Activated T-helper 1 cell treated with anti-CD3 and anti-CD28 coated beads, Interleukin-12 subunit alpha, Interleukin-12 subunit beta, Interleukin-2, Interleukin-4 antibody, amounts not matched to agents 30 ng/mL and 10 ng/mL and 1 ng/mL, durations not matched to agents 14 hours and 24 hours and 36 hours (primary cell): ENCODE results near the gene C2orf42. TPM values are rescaled to one million over a fixed set of nuclear protein-coding genes. Genes with fewer than 3 reads are reported as not detected.
"Not testable (repeated sequence)": the region's sequence is repeated elsewhere in the genome, so short reads cannot be mapped to it uniquely, and the experiment has no call there.

Experiments used
- DNase-seq: peaks from one replicate; pipeline ENCODE4 v3.0.0; 2021; ENCODE audit warnings: low spot score
- H3K27ac Mint-ChIP-seq: one replicate; pipeline ENCODE4 v1.8.0; 2021; ENCODE audit warnings: mild to moderate bottlenecking, mixed read lengths
- H3K27me3 Mint-ChIP-seq: one replicate; pipeline ENCODE4 v1.8.0; 2022; ENCODE audit warnings: mild to moderate bottlenecking, moderate library complexity, mixed read lengths; ENCODE audit not compliant: insufficient read depth
- H3K36me3 Mint-ChIP-seq: one replicate; pipeline ENCODE4 v1.8.0; 2021; ENCODE audit warnings: low read depth, mixed read lengths
- H3K4me1 Mint-ChIP-seq: one replicate; pipeline ENCODE4 v1.8.0; 2021; ENCODE audit warnings: low read depth, mixed read lengths
- H3K4me3 Mint-ChIP-seq: one replicate; pipeline ENCODE4 v1.8.0; 2021; ENCODE audit warnings: mild to moderate bottlenecking, moderate library complexity, mixed read lengths
- H3K9me3 Mint-ChIP-seq: one replicate; pipeline ENCODE4 v1.8.0; 2021; ENCODE audit warnings: mixed read lengths
- intact Hi-C: fragments of 100-400 bp; cut with micrococcal nuclease; formaldehyde crosslinking; loops from one replicate; pipeline ENCODE4 v1.15.1; 2024
- total RNA-seq: library from RNA; stranded (reverse); gene quantifications from 2 replicates; pipeline ENCODE4 v1.2.3, GENCODE V29; 2022

The C2orf42 gene
- total RNA-seq, 1 donor from 2014 or later, result 24.1 TPM

- H3K9me3 Mint-ChIP-seq, DNase-seq, H3K4me3 Mint-ChIP-seq, H3K27me3 Mint-ChIP-seq, H3K27ac Mint-ChIP-seq: not testable (repeated sequence)
- intact Hi-C loops, result loop anchor here (10.0 kb wide), 1 partner anchor 404 kb away; the partner anchor contains the start of gene ANXA4
- Mint-ChIP-seq H3K36me3 (peaks cover 22% of the 10 kb centered on the region), H3K4me1 (peaks cover 23% of the 10 kb centered on the region)
Measured at GRCh38 chr2:70149130-70149686, 41.6 kb downstream of the C2orf42 start.

GRCh38 chr2:70148211-70148760, 42.5 kb downstream of the C2orf42 start:
- H3K4me1 Mint-ChIP-seq, result peaks cover 26% of the 10 kb centered on the region
- intact Hi-C loops, result loop anchor here (10.0 kb wide), 1 partner anchor 403 kb away; the partner anchor contains the start of gene ANXA4
- not testable (repeated sequence) for H3K4me3 Mint-ChIP-seq, H3K9me3 Mint-ChIP-seq, DNase-seq, H3K27me3 Mint-ChIP-seq, H3K27ac Mint-ChIP-seq
- H3K36me3 Mint-ChIP-seq, result peaks cover 22% of the 10 kb centered on the region

DNA sequence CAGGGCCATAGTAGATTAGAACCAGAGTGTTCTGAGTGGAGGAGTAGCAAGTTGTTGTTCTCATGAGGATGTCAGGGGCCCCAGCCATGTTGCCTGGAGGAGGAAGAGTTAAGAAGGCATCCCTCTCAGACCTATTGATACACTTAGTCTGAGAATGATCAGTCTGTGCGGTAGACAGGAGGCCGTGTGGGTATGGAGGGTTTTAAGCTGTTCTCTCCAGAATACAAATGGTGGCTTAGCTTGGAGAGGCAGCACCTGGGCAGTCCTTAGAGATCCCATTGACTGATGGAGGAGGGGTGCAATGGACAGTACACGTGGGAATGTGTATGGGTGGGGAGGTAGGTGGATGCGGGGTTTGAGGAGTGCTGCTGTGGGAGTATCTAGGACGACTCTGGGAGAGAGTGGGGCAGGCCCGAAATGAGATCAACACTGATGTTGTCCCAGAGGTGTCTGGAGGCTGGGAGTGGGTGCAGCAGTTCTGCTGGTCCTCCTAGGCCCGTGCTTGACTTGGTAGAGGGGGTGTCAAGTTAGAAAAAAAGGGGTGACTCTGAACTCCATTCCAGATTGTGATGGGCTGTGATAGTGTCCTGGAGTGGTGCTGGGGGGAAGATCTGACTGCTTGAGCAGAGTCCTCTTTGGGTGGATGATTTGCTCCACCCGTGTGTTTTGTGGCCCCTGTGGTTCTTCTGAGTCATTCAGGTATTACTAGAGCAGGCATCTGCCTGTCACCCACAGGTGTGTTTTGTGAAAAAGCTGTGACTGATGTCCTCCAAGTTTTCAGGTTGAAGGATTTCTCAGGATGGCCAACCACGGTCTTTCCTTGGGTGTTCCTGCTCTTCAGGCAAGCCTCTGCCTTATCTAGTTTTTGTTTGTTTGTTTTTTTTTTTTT, 44.7 kb downstream of the C2orf42 start:
- intact Hi-C loops, result loop anchor here (10.0 kb wide), 1 partner anchor 401 kb away; the partner anchor contains the start of gene ANXA4
- DNase-seq, result peak; percentile 51
- Mint-ChIP-seq H3K4me1 (peaks cover 40% of the 10 kb centered on the region), H3K27ac (peak overlapping the region; percentile 20), H3K27me3 (no peaks in the 10 kb centered on the region), H3K9me3 (no peaks in the 10 kb centered on the region), H3K4me3 (peak overlapping the region; percentile 27), H3K36me3 (peaks cover 16% of the 10 kb centered on the region)

DNA sequence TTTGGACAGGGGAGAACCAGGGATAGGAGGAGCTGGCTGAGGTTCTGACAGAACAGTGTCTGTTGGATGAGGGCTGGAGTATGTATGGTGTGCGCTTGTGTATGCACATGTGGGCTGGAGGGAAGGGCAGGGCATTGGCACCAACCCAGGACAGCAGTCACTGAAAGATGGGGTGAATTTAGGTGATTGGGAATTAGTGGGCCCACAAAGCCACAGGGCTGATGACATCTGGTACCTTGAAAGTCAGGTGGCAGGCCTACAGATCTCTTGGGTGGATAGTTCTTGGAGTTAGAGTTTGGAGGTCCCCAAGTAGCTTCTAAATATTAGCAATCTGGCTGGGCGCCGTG, 45.7 kb downstream of the C2orf42 start:
- H3K27me3 Mint-ChIP-seq, result no peaks in the 10 kb centered on the region
- H3K36me3 Mint-ChIP-seq, result peaks cover 12% of the 10 kb centered on the region
- H3K4me3 Mint-ChIP-seq, result no peak overlapping the region
- intact Hi-C loops, result loop anchor here (10.0 kb wide), 1 partner anchor 400 kb away; the partner anchor contains the start of gene ANXA4
- H3K9me3 Mint-ChIP-seq, result no peaks in the 10 kb centered on the region
- H3K27ac Mint-ChIP-seq, result peak overlapping the region; percentile 64
- peaks cover 49% of the 10 kb centered on the region for H3K4me1 Mint-ChIP-seq
- no peak for DNase-seq

DNA sequence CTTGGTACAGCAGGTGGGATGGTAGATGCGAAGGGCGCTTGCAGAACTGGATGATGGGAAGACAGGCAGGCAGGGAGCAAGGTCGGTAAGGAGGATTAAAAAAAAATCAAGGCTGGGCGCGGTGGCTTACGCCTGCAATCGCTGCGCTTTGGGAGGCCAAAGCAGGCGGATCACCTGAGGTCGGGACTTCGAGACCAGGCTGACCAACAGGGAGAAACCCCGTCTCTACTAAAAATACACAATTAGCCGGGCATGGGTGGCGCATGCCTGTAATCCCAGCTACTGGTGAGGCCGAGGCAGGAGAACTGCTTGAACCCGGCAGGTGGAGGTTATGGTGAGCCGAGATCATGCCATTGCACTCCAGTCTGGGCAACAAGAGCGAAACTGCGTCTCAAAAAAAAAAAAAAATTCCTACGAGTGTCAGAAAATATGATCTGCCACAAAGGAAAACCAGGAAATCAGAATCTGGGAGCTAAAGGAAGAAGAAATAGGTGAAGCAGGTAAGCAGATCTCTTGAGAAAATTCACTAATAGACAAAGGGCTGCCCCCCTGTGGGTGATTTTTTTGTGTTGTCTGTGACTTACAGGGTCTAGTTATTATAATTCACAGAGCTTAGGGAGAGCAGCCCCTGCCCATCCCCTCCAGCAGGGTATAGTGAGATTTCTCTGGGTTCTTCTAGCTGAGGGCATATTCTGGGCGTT, 46.2 kb downstream of the C2orf42 start:
- peaks cover 9% of the 10 kb centered on the region for H3K36me3 Mint-ChIP-seq
- H3K27me3 Mint-ChIP-seq, result no peaks in the 10 kb centered on the region
- H3K27ac Mint-ChIP-seq, result peak overlapping the region; percentile 68
- intact Hi-C loops, result loop anchor here (10.0 kb wide), 1 partner anchor 400 kb away; the partner anchor contains the start of gene ANXA4
- no peak for DNase-seq
- no peak overlapping the region for H3K4me3 Mint-ChIP-seq
- no peaks in the 10 kb centered on the region for H3K9me3 Mint-ChIP-seq
- H3K4me1 Mint-ChIP-seq, result peaks cover 53% of the 10 kb centered on the region

- no peaks in the 10 kb centered on the region for H3K27me3 Mint-ChIP-seq
- peak overlapping the region; percentile 91 for H3K27ac Mint-ChIP-seq
- H3K4me1 Mint-ChIP-seq, result peaks cover 53% of the 10 kb centered on the region
- H3K4me3 Mint-ChIP-seq, result peak overlapping the region; percentile 80
- no peaks in the 10 kb centered on the region for H3K36me3 Mint-ChIP-seq
- DNase-seq, result peak; percentile 28
- no peaks in the 10 kb centered on the region for H3K9me3 Mint-ChIP-seq
- intact Hi-C loops, result loop anchor here (1.0 to 10.0 kb wide), 6 partner anchors 35 to 399 kb away; partner anchors contain the start of genes ANXA4 and TIA1
Measured at GRCh38 chr2:70143314-70144150, 47.3 kb downstream of the C2orf42 start.

DNA sequence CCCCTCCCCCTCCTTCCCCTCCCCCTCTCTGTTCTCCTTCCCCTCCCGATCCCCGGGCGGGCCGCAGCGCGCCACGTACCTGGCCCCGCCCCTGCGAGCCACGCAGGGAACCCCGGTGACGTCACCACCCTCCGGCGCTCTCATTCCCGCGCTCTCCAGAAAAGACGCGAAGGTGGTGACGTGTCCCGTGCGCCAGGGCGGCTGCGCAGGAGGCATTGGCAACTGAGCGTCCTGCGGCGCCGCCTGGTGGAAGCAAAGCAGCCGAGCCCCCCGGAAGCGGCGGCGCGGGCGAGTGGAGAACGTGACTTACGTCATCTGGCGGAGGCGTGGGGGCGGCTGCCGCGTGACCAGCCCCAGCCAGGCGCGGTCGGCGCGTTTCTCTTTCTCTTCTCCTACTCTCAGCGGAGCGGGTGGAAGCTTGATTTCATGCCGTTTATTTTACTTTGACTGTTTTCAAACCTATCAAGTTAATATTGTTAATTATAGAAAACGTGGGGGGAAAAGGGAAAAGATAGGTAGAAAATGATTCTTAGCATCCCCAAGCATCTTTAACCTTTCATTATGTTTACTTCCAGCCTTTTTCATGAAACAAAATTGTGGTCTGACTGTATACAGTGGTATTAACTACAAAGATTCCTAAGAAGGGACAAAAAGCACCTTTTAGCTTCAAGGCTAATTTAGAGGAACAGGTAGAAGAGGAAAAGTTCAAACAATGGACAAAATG, 48.1 kb downstream of the C2orf42 start:
- Mint-ChIP-seq H3K9me3 (no peaks in the 10 kb centered on the region), H3K4me1 (peaks cover 58% of the 10 kb centered on the region), H3K36me3 (peaks cover under 1% of the 10 kb centered on the region), H3K27ac (peak overlapping the region; percentile 91), H3K4me3 (peak overlapping the region; percentile 80), H3K27me3 (no peaks in the 10 kb centered on the region)
- intact Hi-C loops, result loop anchor here (1.0 to 10.0 kb wide), 14 partner anchors 18 to 498 kb away; partner anchors contain the start of genes ANXA4, PCBP1, SNRPG and TIA1
- DNase-seq, result peak; percentile 100

GRCh38 chr2:70141902-70142589, 48.8 kb downstream of the C2orf42 start:
- Mint-ChIP-seq H3K9me3 (no peaks in the 10 kb centered on the region), H3K27me3 (no peaks in the 10 kb centered on the region), H3K4me3 (peak overlapping the region; percentile 88), H3K4me1 (peaks cover 62% of the 10 kb centered on the region), H3K36me3 (peaks cover 4% of the 10 kb centered on the region), H3K27ac (peak overlapping the region; percentile 97)
- no peak for DNase-seq
- intact Hi-C loops, result loop anchor here (1.0 to 10.0 kb wide), 13 partner anchors 9 to 498 kb away; partner anchors contain the start of genes ANXA4, PCBP1, SNRPG and TIA1

- intact Hi-C loops, result loop anchor here (1.0 to 10.0 kb wide), 2 partner anchors 8 to 397 kb away; partner anchors contain the start of gene ANXA4
Measured at GRCh38 chr2:70141212-70141901, 49.5 kb downstream of the C2orf42 start.

DNA sequence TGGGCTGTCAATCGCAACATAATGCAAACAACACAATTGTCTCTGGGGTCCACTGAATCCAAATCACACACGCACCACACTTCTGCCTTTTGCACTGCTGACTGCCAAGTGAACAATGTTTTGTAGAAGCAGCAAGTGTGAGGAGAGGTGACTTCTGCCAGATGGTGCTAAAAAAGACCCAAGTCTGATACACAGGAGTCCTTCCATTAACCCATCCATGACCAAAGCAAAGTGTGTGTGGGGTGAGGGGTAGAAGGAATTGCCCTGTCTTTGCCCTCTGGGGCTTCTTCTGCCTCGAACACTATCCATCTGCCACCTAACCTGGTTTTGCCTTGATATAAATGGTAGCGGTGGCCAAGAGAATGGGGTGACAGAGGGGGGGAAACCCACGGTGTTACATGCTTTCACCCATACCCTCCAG, 50.0 kb downstream of the C2orf42 start:
- H3K4me3 Mint-ChIP-seq, result peak overlapping the region; percentile 88

More at GRCh38 chr2:70141212-70141901, 49.5 kb downstream of the C2orf42 start:
- H3K9me3 Mint-ChIP-seq, result no peaks in the 10 kb centered on the region
- H3K4me3 Mint-ChIP-seq, result peak overlapping the region; percentile 88
- no peaks in the 10 kb centered on the region for H3K27me3 Mint-ChIP-seq
- peak overlapping the region; percentile 97 for H3K27ac Mint-ChIP-seq
- H3K4me1 Mint-ChIP-seq, result peaks cover 55% of the 10 kb centered on the region
- H3K36me3 Mint-ChIP-seq, result peaks cover 4% of the 10 kb centered on the region
- peak; percentile 55 for DNase-seq

More for the DNA sequence above, 50.0 kb downstream of the C2orf42 start:
- Mint-ChIP-seq H3K36me3 (peaks cover 4% of the 10 kb centered on the region), H3K4me1 (peaks cover 55% of the 10 kb centered on the region), H3K27ac (peak overlapping the region; percentile 97), H3K27me3 (no peaks in the 10 kb centered on the region), H3K9me3 (no peaks in the 10 kb centered on the region)
- no peak for DNase-seq
- intact Hi-C loops, result loop anchor here (1.0 to 10.0 kb wide), 2 partner anchors 8 to 396 kb away; partner anchors contain the start of gene ANXA4
